ENCODE results near the gene HBM.
"Not testable (repeated sequence)": the region's sequence is repeated elsewhere in the genome, so short reads cannot be mapped to it uniquely, and the experiment has no call there.

Gene HBM

DNA sequence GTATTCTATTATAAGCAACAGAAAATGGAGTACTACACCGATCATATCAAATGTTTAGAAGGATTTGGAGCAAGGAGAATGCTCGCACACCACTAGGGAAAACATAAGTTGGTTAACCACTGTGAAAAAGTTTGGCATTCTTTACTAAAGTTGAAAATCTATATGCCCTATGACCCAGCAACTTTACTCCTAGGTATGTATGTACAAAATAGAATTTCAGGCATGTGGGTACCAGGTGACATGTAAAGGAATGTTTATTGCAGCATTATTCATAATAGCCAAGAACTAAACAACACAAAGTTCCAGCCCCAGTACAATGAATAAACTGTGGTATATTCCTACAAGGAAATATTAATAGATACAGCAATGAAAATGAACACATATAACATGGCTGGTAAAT, 19.1 kb upstream of the HBM start:
- no peak for DNase-seq (ENCODE audit: extremely low read depth, low read depth)
- TF ChIP-seq, protein P1, sequence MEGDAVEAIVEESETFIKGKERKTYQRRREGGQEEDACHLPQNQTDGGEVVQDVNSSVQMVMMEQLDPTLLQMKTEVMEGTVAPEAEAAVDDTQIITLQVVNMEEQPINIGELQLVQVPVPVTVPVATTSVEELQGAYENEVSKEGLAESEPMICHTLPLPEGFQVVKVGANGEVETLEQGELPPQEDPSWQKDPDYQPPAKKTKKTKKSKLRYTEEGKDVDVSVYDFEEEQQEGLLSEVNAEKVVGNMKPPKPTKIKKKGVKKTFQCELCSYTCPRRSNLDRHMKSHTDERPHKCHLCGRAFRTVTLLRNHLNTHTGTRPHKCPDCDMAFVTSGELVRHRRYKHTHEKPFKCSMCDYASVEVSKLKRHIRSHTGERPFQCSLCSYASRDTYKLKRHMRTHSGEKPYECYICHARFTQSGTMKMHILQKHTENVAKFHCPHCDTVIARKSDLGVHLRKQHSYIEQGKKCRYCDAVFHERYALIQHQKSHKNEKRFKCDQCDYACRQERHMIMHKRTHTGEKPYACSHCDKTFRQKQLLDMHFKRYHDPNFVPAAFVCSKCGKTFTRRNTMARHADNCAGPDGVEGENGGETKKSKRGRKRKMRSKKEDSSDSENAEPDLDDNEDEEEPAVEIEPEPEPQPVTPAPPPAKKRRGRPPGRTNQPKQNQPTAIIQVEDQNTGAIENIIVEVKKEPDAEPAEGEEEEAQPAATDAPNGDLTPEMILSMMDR (IDR thresholded peaks at IDR 0.05; ENCODE audit: low read depth, low read length), result no peak

DNA sequence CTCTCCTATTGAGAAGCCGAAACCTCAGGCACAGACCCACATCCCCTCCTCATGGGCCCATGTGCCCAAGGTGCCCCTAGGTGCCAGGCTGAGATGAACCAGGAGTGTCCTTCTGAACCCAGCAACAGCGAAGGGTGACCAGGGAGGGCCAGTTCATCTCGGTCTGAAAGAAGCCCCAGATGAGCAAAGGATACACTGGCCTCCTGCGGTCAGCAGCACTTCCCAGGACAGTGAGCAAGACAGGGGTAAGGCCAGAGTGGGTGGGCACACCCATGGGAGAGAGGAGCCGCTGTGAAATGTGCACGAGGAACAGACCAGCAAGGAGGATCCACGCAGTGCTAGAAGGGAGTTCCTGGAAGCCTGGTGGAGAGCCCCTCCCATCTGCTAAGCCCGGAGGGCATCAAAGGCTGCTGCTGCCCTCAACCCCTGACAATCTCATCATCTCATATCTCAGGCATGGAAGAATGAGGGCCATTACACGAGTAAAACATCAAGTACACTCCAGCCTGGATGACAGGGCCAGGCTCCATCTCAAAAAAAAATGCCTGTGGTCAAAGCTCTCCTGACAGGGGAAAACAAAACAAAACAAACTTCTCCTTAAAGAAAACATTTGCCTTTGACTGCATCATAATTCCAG, 16.6 kb upstream of the HBM start:
- TF ChIP-seq, protein P1 (IDR thresholded peaks at IDR 0.05; ENCODE audit: low read depth, low read length), result no peak
- DNase-seq (ENCODE audit: extremely low read depth, low read depth), result no peak

DNA sequence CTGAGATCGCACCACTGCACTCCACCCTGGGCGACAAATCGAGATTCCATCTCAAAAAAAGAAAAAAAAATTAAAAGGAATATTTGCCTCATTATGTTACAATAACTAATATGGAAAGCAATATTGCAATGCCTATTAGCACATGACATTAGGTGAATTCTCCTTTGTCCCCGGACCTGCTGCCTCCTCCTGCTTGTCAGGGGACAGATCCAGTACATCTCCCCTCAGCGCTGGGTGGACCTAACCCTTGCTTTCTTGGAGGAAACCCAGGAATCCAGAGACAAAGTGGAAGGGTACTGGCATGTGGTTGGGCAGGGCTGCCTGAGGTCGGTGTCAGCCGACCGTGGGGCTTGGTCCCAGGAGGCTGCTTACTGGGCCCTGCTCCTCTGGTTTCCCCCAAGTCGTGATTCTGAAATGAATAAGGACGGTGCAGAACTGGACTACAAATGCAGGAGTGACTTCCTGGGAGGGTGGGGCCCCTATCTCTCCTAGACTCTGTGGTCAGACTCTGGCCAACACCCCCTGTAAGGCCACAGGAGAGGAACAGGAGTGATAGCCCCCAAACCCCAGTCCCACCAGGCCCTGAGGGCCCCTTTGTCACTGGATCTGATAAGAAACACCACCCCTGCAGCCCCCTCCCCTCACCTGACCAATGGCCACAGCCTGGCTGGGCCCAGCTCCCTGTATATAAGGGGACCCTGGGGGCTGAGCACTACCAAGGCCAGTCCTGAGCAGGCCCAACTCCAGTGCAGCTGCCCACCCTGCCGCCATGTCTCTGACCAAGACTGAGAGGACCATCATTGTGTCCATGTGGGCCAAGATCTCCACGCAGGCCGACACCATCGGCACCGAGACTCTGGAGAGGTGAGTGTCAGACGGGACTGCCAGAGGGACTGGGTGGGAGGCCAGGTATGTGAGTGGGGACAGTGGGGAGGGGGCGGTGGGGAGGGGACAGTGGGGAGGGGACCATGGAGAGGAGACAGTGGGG, 13.3 kb upstream of the HBM start, which contains the start of gene HBZ:
HBZ (plus strand) TSS at position 504 of the 988 bp plus-strand sequence; CDS start at position 770, 266 bp downstream.
- DNase-seq (ENCODE audit: extremely low read depth, low read depth), result no peak
- TF ChIP-seq, protein P1 (IDR thresholded peaks at IDR 0.05; ENCODE audit: low read depth, low read length), result no peak

DNA sequence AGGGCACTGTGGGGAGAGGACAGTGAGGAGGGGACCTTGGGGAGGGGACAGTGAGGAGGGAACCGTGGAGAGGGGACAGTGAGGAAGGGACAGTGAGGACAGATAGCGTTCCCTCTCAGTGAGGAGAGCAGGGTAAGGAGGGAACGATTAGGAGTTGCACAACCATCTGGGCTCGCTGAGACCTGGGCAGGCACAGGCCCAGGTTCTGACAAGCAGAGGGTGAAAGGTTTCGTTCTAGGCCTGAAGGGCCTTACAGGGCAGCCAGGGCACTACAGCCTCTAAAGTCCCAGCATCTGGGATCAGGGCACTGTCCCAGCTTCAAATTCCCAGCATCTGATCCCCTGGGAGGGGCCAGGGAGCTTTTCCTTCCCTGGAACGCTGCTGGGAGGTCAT, 12.7 kb upstream of the HBM start:
- not testable (repeated sequence) for DNase-seq (ENCODE audit: extremely low read depth, low read depth)

DNA sequence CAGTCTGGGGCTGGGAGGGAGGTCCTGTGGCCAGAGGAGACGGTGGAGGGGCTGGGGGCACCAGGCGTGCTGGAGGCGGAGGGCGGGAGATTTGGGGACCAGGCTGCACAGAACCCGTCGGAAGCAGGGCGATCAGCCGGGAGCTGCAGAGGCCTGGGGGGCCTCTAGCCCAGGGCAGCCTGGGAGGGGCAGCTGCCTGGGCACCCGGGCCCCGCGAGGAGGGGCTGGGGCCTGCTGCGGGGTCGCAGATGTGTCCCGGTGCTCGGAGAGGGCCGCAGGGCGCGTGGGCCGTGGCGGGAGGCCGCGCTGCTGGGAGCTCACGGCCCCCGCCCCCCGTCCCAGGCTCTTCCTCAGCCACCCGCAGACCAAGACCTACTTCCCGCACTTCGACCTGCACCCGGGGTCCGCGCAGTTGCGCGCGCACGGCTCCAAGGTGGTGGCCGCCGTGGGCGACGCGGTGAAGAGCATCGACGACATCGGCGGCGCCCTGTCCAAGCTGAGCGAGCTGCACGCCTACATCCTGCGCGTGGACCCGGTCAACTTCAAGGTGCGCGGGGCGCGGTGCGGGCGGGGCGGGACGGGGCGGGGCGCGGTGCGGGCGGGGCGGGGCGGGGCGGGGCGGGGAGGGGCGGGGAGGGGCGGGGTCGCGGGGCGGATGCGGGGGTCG, 12.1 kb upstream of the HBM start:
- DNase-seq (ENCODE audit: extremely low read depth, low read depth), result not testable (repeated sequence)

DNA sequence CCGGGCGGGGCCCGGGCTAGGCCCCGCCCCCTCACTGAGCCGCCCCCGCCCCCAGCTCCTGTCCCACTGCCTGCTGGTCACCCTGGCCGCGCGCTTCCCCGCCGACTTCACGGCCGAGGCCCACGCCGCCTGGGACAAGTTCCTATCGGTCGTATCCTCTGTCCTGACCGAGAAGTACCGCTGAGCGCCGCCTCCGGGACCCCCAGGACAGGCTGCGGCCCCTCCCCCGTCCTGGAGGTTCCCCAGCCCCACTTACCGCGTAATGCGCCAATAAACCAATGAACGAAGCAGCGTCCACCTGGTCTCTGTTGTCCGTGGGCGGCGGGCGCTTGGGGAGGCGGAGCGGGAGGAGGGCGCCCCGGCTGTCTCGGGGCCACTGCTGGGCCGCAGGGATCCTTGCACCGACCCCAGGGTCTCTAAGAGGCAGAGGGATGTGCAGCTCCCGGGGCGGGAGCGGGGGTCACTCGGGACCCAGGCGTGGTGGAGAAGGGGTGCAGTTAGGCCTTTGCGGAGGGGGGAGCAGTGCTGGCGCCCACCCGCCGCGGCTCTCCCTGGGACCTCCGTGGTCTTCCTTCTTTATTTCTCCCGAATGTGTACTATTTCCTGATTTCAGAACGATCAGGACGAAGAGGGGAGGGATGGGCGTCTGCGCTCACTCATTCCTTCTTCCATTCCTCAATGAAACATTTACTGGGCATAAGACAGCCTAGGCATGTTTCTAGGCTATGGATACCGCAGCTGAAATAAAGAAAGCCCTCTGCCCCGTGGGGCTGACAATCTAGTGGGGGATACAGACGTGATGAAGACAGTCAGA, 11.4 kb upstream of the HBM start:
- TF ChIP-seq, protein P1 (IDR thresholded peaks at IDR 0.05; ENCODE audit: low read depth, low read length), result no peak
- no peak for DNase-seq (ENCODE audit: extremely low read depth, low read depth)

DNA sequence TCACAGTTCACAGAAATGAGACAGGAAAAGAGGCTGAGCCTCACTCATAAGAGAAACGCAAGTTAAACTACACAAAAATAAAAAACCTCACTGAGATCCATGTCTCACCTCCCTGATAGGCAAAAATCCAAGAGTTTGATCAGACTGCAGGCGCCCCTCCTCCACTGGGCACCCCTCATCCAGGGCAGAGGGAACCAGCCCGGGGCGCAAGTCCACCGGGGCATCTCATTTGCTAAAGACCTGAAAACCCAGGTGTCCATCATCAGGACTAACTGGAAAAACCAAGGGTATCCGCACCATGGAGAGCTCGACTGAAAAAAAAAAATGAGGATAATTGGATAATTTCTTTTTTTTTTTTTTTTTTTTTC, 10.8 kb upstream of the HBM start:
- no peak for DNase-seq (ENCODE audit: extremely low read depth, low read depth)
- TF ChIP-seq, protein P1 (IDR thresholded peaks at IDR 0.05; ENCODE audit: low read depth, low read length), result no peak
